Upper lobe of left lung (tissue), 4 donors: ENCODE results near the gene GALR3.

Source experiments
- CTCF ChIP-seq, 6 experiments: fragments of 450-650 bp in 4 of 6; fragments of 200-600 bp in 2 of 6; sonication (generic) in 2 of 6; IDR thresholded peaks; one replicate each; pipeline ENCODE4 v1.5.1; 2016 to 2019; ENCODE audit warnings: antibody characterized with exemption in 6 of 6
- EP300 ChIP-seq, 4 donors: sonication (generic); formaldehyde crosslinking; IDR thresholded peaks; one replicate each; pipeline ENCODE4 v1.5.1; 2017; ENCODE audit warnings: antibody characterized with exemption in 4 of 4, control low read depth in 2 of 4
- POLR2A ChIP-seq, 4 donors: fragments of 450-650 bp; IDR thresholded peaks; one replicate each; pipeline ENCODE4 v1.5.1; 2016 to 2017; ENCODE audit warnings: antibody characterized with exemption in 4 of 4, mild to moderate bottlenecking in 2 of 4

- TF ChIP-seq CTCF (IDR thresholded peaks at IDR 0.05) (no peak), POLR2A (IDR thresholded peaks at IDR 0.05) (no peak), EP300 (IDR thresholded peaks at IDR 0.05) (no peak)
Observed at GRCh38 chr22:37843741-37844089, 20.5 kb downstream of the GALR3 start.
